B cell (primary cell): ENCODE data around the gene TRPV5. TPM values are rescaled to one million over a fixed set of nuclear protein-coding genes. Genes with fewer than 3 reads are reported as not detected.

Experiments
- ATAC-seq: fragments of 200-7000 bp; cut with Tn5 transposase; one replicate; pipeline ENCODE4 v1.10.0; 2021; ENCODE audit warnings: low read depth, mild to moderate bottlenecking, moderate number of reproducible peaks, moderate library complexity
- CTCF ChIA-PET: fragments of 350-600 bp; sonication (Branson Sonifier 250); formaldehyde crosslinking; loops from one replicate; lab custom pipeline; 2021; ENCODE audit warnings: antibody characterized with exemption, inconsistent platforms; lab: Charles Lee
- POLR2A ChIA-PET: fragments of 350-600 bp; sonication (Branson Sonifier 250); formaldehyde crosslinking; loops from one replicate; lab custom pipeline; 2021; ENCODE audit warnings: antibody characterized with exemption; lab: Charles Lee
- DNase-seq: peaks from one replicate; pipeline ENCODE4 v3.0.0; 2013
- H2AFZ ChIP-seq: 2 replicates; pipeline ENCODE4 v1.6.1; 2012; ENCODE audit warnings: mild to moderate bottlenecking, low read depth, low read length; ENCODE audit not compliant: insufficient read depth, poor library complexity, severe bottlenecking
- H3K27ac ChIP-seq, 2 donors: 1 replicate in 1 of 2; 2 replicates in 1 of 2; pipeline ENCODE4 v1.5.1; 2012 to 2013; ENCODE audit warnings: low read length in 2 of 2, mild to moderate bottlenecking in 2 of 2, moderate library complexity in 1 of 2
- H3K27me3 ChIP-seq, 4 experiments: fragments of 200-600 bp in 1 of 4; sonication (generic) in 1 of 4; replicated peaks in 1 of 4; 1 replicate in 2 of 4; 2 replicates in 2 of 4; pipeline versions ENCODE4 v1.6.1 to v1.7.0; 2013 to 2016; ENCODE audit warnings: low read length in 3 of 4, mild to moderate bottlenecking in 2 of 4, mixed read lengths in 1 of 4, moderate library complexity in 1 of 4; ENCODE audit not compliant: insufficient read depth in 4 of 4, control insufficient read depth in 3 of 4; ENCODE audit errors: control extremely low read depth in 1 of 4
- H3K36me3 ChIP-seq, 2 experiments: replicated peaks in 1 of 2; 1 replicate in 1 of 2; 2 replicates in 1 of 2; pipeline versions ENCODE4 v1.6.1 to v1.7.1; 2013; ENCODE audit warnings: low read length in 1 of 2; ENCODE audit not compliant: insufficient read depth in 2 of 2, control insufficient read depth in 1 of 2; ENCODE audit errors: control extremely low read depth in 1 of 2, extremely low read depth in 1 of 2
- H3K4me1 ChIP-seq, 2 donors: fragments of 200-600 bp in 1 of 2; sonication (generic) in 1 of 2; 1 replicate in 1 of 2; 2 replicates in 1 of 2; pipeline versions ENCODE4 v1.5.1 to v1.6.1; 2013 to 2017; ENCODE audit warnings: low read length in 2 of 2; ENCODE audit not compliant: control insufficient read depth in 2 of 2, insufficient read depth in 2 of 2
- H3K4me2 ChIP-seq: replicated peaks from 2 replicates; pipeline ENCODE3; 2012; ENCODE audit warnings: mild to moderate bottlenecking, low read depth, low read length; ENCODE audit not compliant: poor library complexity, severe bottlenecking
- H3K4me3 ChIP-seq, 5 experiments: fragments of 200-600 bp in 1 of 5; sonication (generic) in 1 of 5; 1 replicate in 3 of 5; 2 replicates in 2 of 5; pipeline versions ENCODE4 v1.5.1 to v1.7.0; 2011 to 2016; ENCODE audit warnings: low read length in 4 of 5, mild to moderate bottlenecking in 4 of 5, low read depth in 2 of 5, control low read depth in 1 of 5, moderate library complexity in 1 of 5; ENCODE audit not compliant: insufficient read depth in 1 of 5; ENCODE audit errors: control extremely low read depth in 1 of 5, extremely low read depth in 1 of 5
- H3K79me2 ChIP-seq: fragments of 200-600 bp; sonication (generic); one replicate; pipeline ENCODE4 v1.6.0; 2016; ENCODE audit warnings: low read length; ENCODE audit not compliant: control insufficient read depth, insufficient read depth
- H3K9ac ChIP-seq: fragments of 200-600 bp; sonication (generic); 2 replicates; pipeline ENCODE4 v1.6.1; 2017; ENCODE audit warnings: mild to moderate bottlenecking, low read length, moderate library complexity
- H3K9me3 ChIP-seq, 3 donors: one replicate each; pipeline versions ENCODE4 v1.6.1 to v1.7.1; 2013; ENCODE audit warnings: low read length in 2 of 3; ENCODE audit not compliant: control insufficient read depth in 2 of 3, insufficient read depth in 1 of 3; ENCODE audit errors: control extremely low read depth in 1 of 3
- H4K20me1 ChIP-seq: 2 replicates; pipeline ENCODE4 v1.6.0; 2012; ENCODE audit warnings: mild to moderate bottlenecking, low read length; ENCODE audit not compliant: insufficient read depth, control insufficient read depth, poor library complexity, severe bottlenecking
- H3K27ac Mint-ChIP-seq: one replicate; pipeline ENCODE4 v1.8.0; 2021; ENCODE audit warnings: mixed read lengths
- H3K27me3 Mint-ChIP-seq: one replicate; pipeline ENCODE4 v1.8.0; 2021; ENCODE audit warnings: mixed read lengths
- H3K4me1 Mint-ChIP-seq: one replicate; pipeline ENCODE4 v1.8.0; 2021; ENCODE audit warnings: mixed read lengths
- H3K4me3 Mint-ChIP-seq: one replicate; pipeline ENCODE4 v1.8.0; 2021; ENCODE audit warnings: mixed read lengths
- H3K9me3 Mint-ChIP-seq: one replicate; pipeline ENCODE4 v1.8.0; 2022; ENCODE audit warnings: mixed read lengths; ENCODE audit not compliant: insufficient read depth
- EZH2 ChIP-seq: IDR thresholded peaks from 2 replicates; pipeline ENCODE4 v1.6.1; 2012; ENCODE audit warnings: borderline replicate concordance, low read depth, mild to moderate bottlenecking, moderate library complexity, low read length; ENCODE audit not compliant: insufficient read depth, poor library complexity, severe bottlenecking
- WGBS: methylation state at CpG from one replicate; pipeline ENCODE4 v1.1.5; 2013; ENCODE audit warnings: missing lambda C conversion rate; ENCODE audit not compliant: insufficient coverage; 5-methylcytosine and 5-hydroxymethylcytosine counted together
- intact Hi-C: fragments of 100-400 bp; cut with micrococcal nuclease; formaldehyde crosslinking; loops from one replicate; pipeline ENCODE4 v1.10.0; 2022
- polyA plus RNA-seq: library from polyadenylated mRNA; depleted of rRNA; stranded (reverse); fragments of >200 nt; gene quantifications from 2 replicates; pipeline ENCODE4 v1.2.3, GENCODE V29; 2012
- total RNA-seq, 2 donors: library from RNA; stranded (reverse); fragments of 120-200 nt in 1 of 2; gene quantifications; 1 replicate in 1 of 2; 2 replicates in 1 of 2; pipeline versions ENCODE4 v1.2.3 to v1.2.4, GENCODE V29; 2013 to 2022
- TF ChIP-seq, protein P1 (sequence below): fragments of 200-600 bp; IDR thresholded peaks from one replicate; pipeline ENCODE4 v1.8.0; 2022; ENCODE audit warnings: antibody characterized with exemption, mild to moderate bottlenecking

The TRPV5 gene
- total and polyA plus RNA-seq, 2 donors (not counting 1 experiment from before 2014, with no cell fraction given) = 0.03 TPM; not detected in 1

DNA sequence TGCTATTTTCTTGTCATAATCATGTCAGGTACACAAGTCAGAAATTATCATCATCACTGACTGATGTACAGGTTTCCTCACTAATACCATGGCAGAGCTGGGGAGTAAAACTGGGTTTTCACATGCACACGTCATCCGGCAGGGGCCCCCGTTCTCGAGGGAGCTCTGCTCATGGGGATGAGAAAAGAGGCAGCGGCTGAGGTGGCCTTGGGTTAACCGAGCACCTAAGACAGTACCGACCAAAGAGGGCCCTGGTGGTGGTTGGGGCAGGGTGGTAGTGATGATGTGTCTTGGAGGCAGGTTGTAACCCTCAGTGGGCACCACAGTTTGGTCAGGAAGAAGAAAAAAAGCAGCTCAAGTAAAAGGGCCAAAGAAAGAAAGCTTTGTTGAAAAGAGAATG lies 35.9 kb downstream of the TRPV5 start:
- Mint-ChIP-seq H3K27me3 (peaks cover 40% of the 10 kb centered on the region), H3K27ac (no peak overlapping the region), H3K9me3 (no peaks in the 10 kb centered on the region), H3K4me3 (no peak overlapping the region), H3K4me1 (no peaks in the 10 kb centered on the region)
- peaks cover 0 to 6% (median 2%) of the 10 kb centered on the region in 4 experiments for H3K27me3 ChIP-seq
- DNase-seq (no peak), ATAC-seq (no peak)
- no peak overlapping the region for H3K27ac ChIP-seq
- intact Hi-C loops = no loop called here
- H3K4me2 ChIP-seq = no peak overlapping the region
- no peak overlapping the region for H3K9ac ChIP-seq
- WGBS = 89% methylated on average over 7 of the region's 7 CpGs
- no peaks in the 10 kb centered on the region for H3K79me2 ChIP-seq
- no peaks in the 10 kb centered on the region for H4K20me1 ChIP-seq
- no peaks in the 10 kb centered on the region for H3K4me1 ChIP-seq
- no peak overlapping the region for H3K4me3 ChIP-seq
- ChIA-PET POLR2A (no interaction called here), CTCF (interaction anchor here (0.8 to 0.9 kb wide), 2 partner anchors 16 to 317 kb away, joined by 3 to 6 read pairs; no protein-coding TSS in a partner anchor)
- no peaks in the 10 kb centered on the region for H3K36me3 ChIP-seq
- no peaks in the 10 kb centered on the region for H3K9me3 ChIP-seq
- no peak overlapping the region for H2AFZ ChIP-seq
- TF ChIP-seq, protein P1, sequence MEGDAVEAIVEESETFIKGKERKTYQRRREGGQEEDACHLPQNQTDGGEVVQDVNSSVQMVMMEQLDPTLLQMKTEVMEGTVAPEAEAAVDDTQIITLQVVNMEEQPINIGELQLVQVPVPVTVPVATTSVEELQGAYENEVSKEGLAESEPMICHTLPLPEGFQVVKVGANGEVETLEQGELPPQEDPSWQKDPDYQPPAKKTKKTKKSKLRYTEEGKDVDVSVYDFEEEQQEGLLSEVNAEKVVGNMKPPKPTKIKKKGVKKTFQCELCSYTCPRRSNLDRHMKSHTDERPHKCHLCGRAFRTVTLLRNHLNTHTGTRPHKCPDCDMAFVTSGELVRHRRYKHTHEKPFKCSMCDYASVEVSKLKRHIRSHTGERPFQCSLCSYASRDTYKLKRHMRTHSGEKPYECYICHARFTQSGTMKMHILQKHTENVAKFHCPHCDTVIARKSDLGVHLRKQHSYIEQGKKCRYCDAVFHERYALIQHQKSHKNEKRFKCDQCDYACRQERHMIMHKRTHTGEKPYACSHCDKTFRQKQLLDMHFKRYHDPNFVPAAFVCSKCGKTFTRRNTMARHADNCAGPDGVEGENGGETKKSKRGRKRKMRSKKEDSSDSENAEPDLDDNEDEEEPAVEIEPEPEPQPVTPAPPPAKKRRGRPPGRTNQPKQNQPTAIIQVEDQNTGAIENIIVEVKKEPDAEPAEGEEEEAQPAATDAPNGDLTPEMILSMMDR = no peak
- TF ChIP-seq EZH2 = no peak

GRCh38 chr7:142896741-142897379 lies 36.7 kb downstream of the TRPV5 start:
- ChIA-PET CTCF (no interaction called here), POLR2A (no interaction called here)
- no peaks in the 10 kb centered on the region for H3K9me3 ChIP-seq
- Mint-ChIP-seq H3K4me1 (no peaks in the 10 kb centered on the region), H3K4me3 (no peak overlapping the region), H3K27ac (no peak overlapping the region), H3K27me3 (peaks cover 40% of the 10 kb centered on the region), H3K9me3 (no peaks in the 10 kb centered on the region)
- no peak for DNase-seq
- no peak for TF ChIP-seq EZH2
- TF ChIP-seq, protein P1 = no peak
- H4K20me1 ChIP-seq = no peaks in the 10 kb centered on the region
- no peak overlapping the region for H3K27ac ChIP-seq
- intact Hi-C loops = no loop called here
- no peak for ATAC-seq
- no peak overlapping the region for H2AFZ ChIP-seq
- no peak overlapping the region for H3K4me3 ChIP-seq
- peaks cover 0 to 6% (median 2%) of the 10 kb centered on the region in 4 experiments for H3K27me3 ChIP-seq
- H3K79me2 ChIP-seq = no peaks in the 10 kb centered on the region
- H3K36me3 ChIP-seq = no peaks in the 10 kb centered on the region
- H3K4me1 ChIP-seq = no peaks in the 10 kb centered on the region
- no CpG with 5 or more reads among the region's 3 CpGs for WGBS
- no peak overlapping the region for H3K9ac ChIP-seq
- no peak overlapping the region for H3K4me2 ChIP-seq
